NCI-H510A (cell line): ENCODE data around the gene SDK1.

Experiments
- DNase-seq: peaks from one replicate; lab custom pipeline; 2025; lab: John Stamatoyannopoulos, UW

Gene SDK1

GRCh38 chr7:4134204-4134603, 833.2 kb downstream of the SDK1 start:
- no peak for DNase-seq

- no peak for DNase-seq
Observed at GRCh38 chr7:4134631-4135030, 833.6 kb downstream of the SDK1 start.

- no peak for DNase-seq
Observed at GRCh38 chr7:4135301-4135700, 834.2 kb downstream of the SDK1 start.

DNA sequence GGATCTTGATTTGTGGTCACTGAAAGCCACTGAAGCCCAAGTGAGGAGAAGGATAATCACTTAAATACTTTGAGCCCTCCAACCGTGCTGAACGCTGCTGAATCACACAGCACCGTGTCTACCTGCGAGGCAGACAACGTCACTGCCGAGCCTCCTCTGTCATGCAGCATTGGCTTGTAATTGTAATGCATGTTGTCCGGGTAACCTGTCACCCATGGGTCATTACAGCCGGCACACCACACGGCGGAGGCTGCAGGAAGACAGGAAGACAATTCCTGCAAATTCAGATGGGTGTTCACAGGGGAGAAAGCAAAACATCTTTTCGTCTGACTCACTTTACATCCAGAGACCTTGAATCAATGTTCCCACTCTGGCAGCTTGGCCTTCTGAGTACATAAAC, 835.0 kb downstream of the SDK1 start:
- no peak for DNase-seq

- peak; percentile 35 for DNase-seq
Observed at GRCh38 chr7:4136501-4137110, 835.6 kb downstream of the SDK1 start.

- no peak for DNase-seq
Observed at GRCh38 chr7:4137552-4137951, 836.5 kb downstream of the SDK1 start.

GRCh38 chr7:4138866-4139265, 837.8 kb downstream of the SDK1 start:
- no peak for DNase-seq

- no peak for DNase-seq
Observed at GRCh38 chr7:4139656-4140625, 838.9 kb downstream of the SDK1 start.

DNA sequence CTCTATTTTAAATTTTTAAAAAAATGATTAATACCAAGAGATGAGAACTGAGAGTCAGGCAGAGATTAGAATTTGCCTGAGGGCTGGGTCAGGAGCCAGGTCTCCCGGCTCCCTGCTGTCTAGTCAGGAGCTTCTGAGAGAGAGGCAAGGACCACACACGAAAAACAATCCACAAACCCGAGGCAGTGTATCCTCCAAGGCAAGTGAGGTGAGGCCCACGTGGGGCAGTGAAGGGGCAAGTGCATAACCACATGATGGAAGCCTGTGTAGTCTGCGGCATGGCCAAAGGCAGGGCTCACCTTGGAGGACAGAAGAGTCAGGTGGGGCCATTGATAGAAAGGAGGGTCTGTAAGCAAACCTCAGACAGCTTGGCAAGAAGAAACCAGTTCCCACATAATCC, 839.9 kb downstream of the SDK1 start:
- DNase-seq = no peak

GRCh38 chr7:4143006-4143405, 842.0 kb downstream of the SDK1 start:
- no peak for DNase-seq

- DNase-seq = no peak
Observed at GRCh38 chr7:4143511-4144171, 842.6 kb downstream of the SDK1 start.

DNA sequence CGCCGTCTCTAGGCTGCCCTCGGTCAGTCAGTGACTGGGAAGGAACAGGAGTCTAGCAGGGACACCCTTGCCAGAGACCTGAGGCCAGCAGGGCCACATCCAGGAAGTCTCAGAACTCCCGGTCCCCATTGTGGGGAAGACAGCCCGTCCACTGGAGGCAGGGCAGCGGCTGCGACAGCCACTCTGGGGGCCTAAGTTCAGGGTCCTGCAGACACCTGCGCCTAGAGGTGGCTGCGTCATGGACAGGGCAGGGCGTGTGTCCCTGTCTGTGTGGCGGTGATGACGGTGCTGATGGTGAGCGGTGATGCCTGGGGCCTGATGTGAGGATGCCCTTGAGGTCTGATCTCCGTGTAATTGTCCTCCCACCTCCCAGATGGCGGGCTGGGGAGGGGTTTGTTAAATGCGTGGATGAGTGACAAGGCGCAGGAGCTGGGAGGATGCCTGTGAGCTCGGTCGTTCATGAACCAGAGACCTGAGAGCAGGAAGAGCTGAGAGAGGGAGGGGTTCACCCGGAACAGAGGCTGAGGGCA, 843.2 kb downstream of the SDK1 start:
- DNase-seq = no peak

- no peak for DNase-seq
Observed at GRCh38 chr7:4144811-4145510, 843.9 kb downstream of the SDK1 start.

- DNase-seq = no peak
Observed at GRCh38 chr7:4145576-4145975, 844.5 kb downstream of the SDK1 start.

DNA sequence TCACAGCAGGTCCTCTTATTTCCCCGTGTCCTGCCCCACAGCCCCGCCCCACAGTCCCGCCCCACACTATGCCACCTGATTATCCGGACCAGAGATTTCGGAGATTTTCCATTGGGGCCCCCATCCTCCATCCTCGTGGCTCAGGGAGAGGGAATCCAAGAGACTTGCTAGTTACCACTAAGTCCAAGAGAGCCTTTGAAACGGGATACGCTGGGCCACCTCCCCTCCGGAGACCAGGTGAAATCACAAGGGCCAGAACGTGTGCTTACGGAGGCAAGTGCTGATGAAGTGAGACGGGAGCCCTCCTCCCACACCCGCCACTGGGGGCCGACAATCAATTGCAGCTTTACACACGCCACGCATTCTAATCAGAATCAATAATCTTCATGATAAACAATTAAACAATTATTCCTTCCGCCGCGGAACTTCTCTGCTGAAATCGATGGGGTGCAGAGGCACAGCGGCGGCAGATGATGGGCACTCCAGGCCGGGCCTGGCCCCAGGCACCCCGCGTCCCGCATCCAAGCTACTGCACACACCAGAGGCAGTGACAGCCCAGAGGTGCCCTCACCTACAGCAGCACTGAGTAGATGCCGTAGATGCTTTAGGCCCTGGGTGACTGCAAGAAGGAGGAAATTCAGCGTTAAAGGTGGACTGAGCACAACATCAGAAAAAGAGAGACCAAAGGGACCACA, 847.0 kb downstream of the SDK1 start:
- DNase-seq = peak; percentile 8

GRCh38 chr7:4149236-4149635, 848.2 kb downstream of the SDK1 start:
- DNase-seq = no peak

- no peak for DNase-seq
Observed at GRCh38 chr7:4149645-4150044, 848.6 kb downstream of the SDK1 start.

DNA sequence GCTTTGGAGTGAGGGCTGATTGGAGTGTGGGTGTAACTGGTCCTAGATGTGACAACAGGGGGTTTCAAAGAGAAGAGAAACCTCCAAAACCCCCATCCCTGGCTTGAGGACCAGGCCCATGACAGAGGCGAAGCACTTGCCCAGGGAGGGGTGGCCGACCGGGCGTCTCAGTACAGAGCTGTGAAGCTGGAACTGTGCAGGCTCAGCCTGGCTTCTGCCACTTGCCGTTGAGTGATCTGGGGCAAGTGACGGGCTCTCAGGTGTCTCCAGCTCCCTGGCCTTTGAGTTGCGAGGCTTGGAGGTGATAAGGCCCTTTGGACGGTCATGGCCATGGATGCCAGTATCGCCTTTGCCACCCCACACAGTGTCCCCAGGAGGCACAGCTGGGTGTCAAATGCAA, 849.7 kb downstream of the SDK1 start:
- DNase-seq = no peak

GRCh38 chr7:4151524-4151923, 850.5 kb downstream of the SDK1 start:
- DNase-seq = no peak

DNA sequence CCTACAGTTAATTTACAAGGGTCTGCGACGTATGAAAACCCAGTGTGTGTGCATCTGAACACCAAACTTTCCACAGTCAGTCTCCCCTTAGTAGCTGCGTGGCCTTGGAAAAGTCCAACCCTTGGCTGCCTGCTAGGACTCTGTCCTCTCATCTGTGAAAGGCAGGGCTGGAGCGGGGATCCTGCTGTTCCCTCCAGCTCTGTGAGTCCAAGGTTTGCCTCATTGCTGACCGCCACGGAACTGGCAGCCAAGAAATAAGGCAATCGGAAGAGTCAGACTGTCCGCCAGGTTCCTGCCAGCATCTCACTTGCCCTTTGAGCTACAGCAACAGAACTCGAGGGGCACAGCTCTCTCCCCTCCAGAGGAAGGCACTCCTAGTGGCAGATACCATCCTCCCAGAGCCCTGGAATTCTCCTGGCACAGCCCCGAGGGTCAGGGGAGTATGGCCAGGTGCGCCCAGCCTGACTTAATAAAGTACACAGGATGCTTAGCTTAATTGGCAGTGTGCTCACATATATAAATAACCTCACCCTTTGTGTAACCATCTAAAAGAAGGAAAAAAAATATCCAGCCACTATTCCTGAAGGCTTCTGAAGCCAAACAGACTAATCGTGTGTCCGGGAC, 851.0 kb downstream of the SDK1 start:
- no peak for DNase-seq
